Natural killer cell (primary cell): Measurements from ENCODE around the gene GBP4. TPM values are rescaled to one million over a fixed set of nuclear protein-coding genes. Genes with fewer than 3 reads are reported as not detected.

Experiments used
- ATAC-seq, 3 donors: fragments of 150-1000 bp in 2 of 3; fragments of 200-7000 bp in 1 of 3; cut with Tn5 transposase; 1 replicate in 1 of 3; 2 replicates in 2 of 3; pipeline ENCODE4 v1.10.0; 2021; ENCODE audit warnings: mild to moderate bottlenecking in 2 of 3, moderate library complexity in 2 of 3
- DNase-seq, 2 donors: peaks; one replicate each; pipeline versions ENCODE4 v3.0.0 to v3.0.0-alpha.2; 2013 to 2021; ENCODE audit warnings: mixed read lengths in 1 of 2
- H3K27ac ChIP-seq: one replicate; pipeline ENCODE4 v1.5.1; 2013; ENCODE audit warnings: mild to moderate bottlenecking, low read length
- H3K27me3 ChIP-seq: one replicate; pipeline ENCODE4 v1.6.1; 2013; ENCODE audit warnings: low read length; ENCODE audit not compliant: control insufficient read depth, insufficient read depth
- H3K36me3 ChIP-seq: one replicate; pipeline ENCODE4 v1.6.1; 2013; ENCODE audit warnings: low read length; ENCODE audit not compliant: control insufficient read depth, insufficient read depth
- H3K4me1 ChIP-seq: one replicate; pipeline ENCODE4 v1.6.1; 2013; ENCODE audit warnings: low read length; ENCODE audit not compliant: control insufficient read depth, insufficient read depth
- H3K4me3 ChIP-seq: one replicate; pipeline ENCODE4 v1.5.1; 2013; ENCODE audit warnings: low read length
- H3K9me3 ChIP-seq: one replicate; pipeline ENCODE4 v1.6.1; 2013; ENCODE audit warnings: low read length; ENCODE audit not compliant: control insufficient read depth, insufficient read depth
- H3K27ac Mint-ChIP-seq, 2 donors: one replicate each; pipeline ENCODE4 v1.8.0; 2022; ENCODE audit warnings: mild to moderate bottlenecking in 2 of 2, mixed read lengths in 2 of 2, moderate library complexity in 1 of 2
- H3K27me3 Mint-ChIP-seq, 2 donors: one replicate each; pipeline ENCODE4 v1.8.0; 2022; ENCODE audit warnings: low read depth in 2 of 2, mixed read lengths in 2 of 2
- H3K36me3 Mint-ChIP-seq: one replicate; pipeline ENCODE4 v1.8.0; 2022; ENCODE audit warnings: mixed read lengths
- H3K4me1 Mint-ChIP-seq, 2 donors: one replicate each; pipeline ENCODE4 v1.8.0; 2022; ENCODE audit warnings: mixed read lengths in 2 of 2
- H3K4me3 Mint-ChIP-seq: one replicate; pipeline ENCODE4 v1.8.0; 2022; ENCODE audit warnings: mild to moderate bottlenecking, moderate library complexity, mixed read lengths
- H3K9me3 Mint-ChIP-seq, 2 donors: one replicate each; pipeline ENCODE4 v1.8.0; 2022; ENCODE audit warnings: mixed read lengths in 2 of 2
- CTCF ChIP-seq: fragments of 200-600 bp; IDR thresholded peaks from one replicate; pipeline ENCODE4 v1.8.0; 2022; ENCODE audit warnings: antibody characterized with exemption
- WGBS: methylation state at CpG from one replicate; pipeline ENCODE4 v1.1.7; 2013; ENCODE audit warnings: missing lambda C conversion rate; ENCODE audit not compliant: insufficient coverage; 5-methylcytosine and 5-hydroxymethylcytosine counted together
- intact Hi-C: fragments of 100-400 bp; cut with micrococcal nuclease; formaldehyde crosslinking; loops from one replicate; pipeline ENCODE4 v1.14.2; 2022
- total RNA-seq, 4 donors: library from RNA; stranded (reverse); fragments of 120-200 nt in 1 of 4; gene quantifications; one replicate each; pipeline versions ENCODE4 v1.2.3 to v1.2.4, GENCODE V29; 2013 to 2022

The GBP4 gene
- total RNA-seq, 3 donors from 2014 or later (not counting 1 experiment from before 2014, with no cell fraction given) = 39.1 to 62.1 (median 45.6) TPM

DNA sequence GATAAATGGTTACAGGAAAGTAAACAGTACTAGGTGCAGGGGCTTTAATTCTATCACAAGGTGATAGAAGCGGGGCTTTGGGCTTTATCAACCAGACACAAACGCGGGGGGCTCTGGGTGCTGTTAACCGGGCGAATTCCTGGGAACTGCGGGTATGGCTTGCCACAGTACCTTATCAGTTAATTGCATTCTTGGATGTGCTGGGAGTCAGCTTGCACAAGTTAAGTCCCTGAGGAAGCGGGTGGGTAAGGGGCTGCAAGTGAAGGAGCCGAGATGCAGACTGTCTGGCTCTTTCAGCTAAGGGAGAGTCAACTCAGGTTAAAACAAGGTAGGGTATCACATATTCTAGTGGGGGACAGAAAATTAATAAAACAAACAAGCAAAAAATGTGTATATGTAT, 661 bp downstream of the GBP4 start:
- 7% methylated on average over 8 of the region's 8 CpGs for WGBS

GRCh38 chr1:89195476-89195875, 3.3 kb downstream of the GBP4 start:
- no peaks in the 10 kb centered on the region for H3K9me3 ChIP-seq
- no peak for ATAC-seq
- WGBS = 56% methylated on average over 3 of the region's 3 CpGs
- no peak for TF ChIP-seq CTCF
- DNase-seq = no peak
- no peak overlapping the region for H3K27ac ChIP-seq
- intact Hi-C loops = no loop called here
- H3K27me3 ChIP-seq = no peaks in the 10 kb centered on the region
- no peak overlapping the region for H3K4me3 ChIP-seq
- peaks cover 27% of the 10 kb centered on the region for H3K36me3 Mint-ChIP-seq
- H3K4me1 Mint-ChIP-seq = peaks cover 67 to 82% of the 10 kb centered on the region in 2 donors
- no peaks in the 10 kb centered on the region for H3K9me3 Mint-ChIP-seq
- no peaks in the 10 kb centered on the region for H3K27me3 Mint-ChIP-seq
- peaks cover 17% of the 10 kb centered on the region for H3K4me1 ChIP-seq
- peak overlapping the region; percentile 75 for H3K4me3 Mint-ChIP-seq
- peak overlapping the region; percentile 91 to 99 for H3K27ac Mint-ChIP-seq
- peaks cover 56% of the 10 kb centered on the region for H3K36me3 ChIP-seq

More for the DNA sequence above, 661 bp downstream of the GBP4 start:
- no peaks in the 10 kb centered on the region for H3K27me3 ChIP-seq
- DNase-seq (no peak), ATAC-seq (peak in 2 of 3 donors; percentile 2 to 19)
- peak overlapping the region; percentile 88 for H3K27ac ChIP-seq
- Mint-ChIP-seq H3K27me3 (no peaks in the 10 kb centered on the region), H3K36me3 (peaks cover 23% of the 10 kb centered on the region), H3K4me1 (peaks cover 70 to 93% of the 10 kb centered on the region in 2 donors), H3K27ac (peak overlapping the region; percentile 91 to 99), H3K4me3 (peak overlapping the region; percentile 89), H3K9me3 (no peaks in the 10 kb centered on the region)
- H3K4me1 ChIP-seq = peaks cover 23% of the 10 kb centered on the region
- peaks cover 32% of the 10 kb centered on the region for H3K36me3 ChIP-seq
- peak overlapping the region; percentile 81 for H3K4me3 ChIP-seq
- no peak for TF ChIP-seq CTCF
- intact Hi-C loops = loop anchor here (1.0 to 2.0 kb wide), 2 partner anchors 75 to 160 kb away; partner anchors contain the start of gene GBP5
- H3K9me3 ChIP-seq = no peaks in the 10 kb centered on the region

DNA sequence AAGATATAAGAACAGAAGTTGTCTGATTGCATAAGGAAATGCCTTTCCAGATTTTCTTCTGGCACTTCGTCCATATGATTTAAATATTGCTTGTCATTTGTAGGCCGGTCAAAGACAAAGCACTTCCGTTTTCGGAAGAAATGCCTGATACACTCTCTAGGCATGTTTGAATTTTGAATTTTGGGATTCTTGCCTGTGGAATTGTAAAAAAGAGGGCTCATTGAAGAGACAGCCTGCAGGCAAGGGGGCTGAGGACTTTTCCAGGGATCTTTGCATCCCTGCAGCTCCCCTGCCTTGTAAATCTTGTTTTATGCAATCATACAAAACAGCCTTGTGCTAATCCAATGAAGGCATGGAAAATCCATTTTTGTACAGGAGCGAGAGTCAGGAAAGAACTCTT, 7.4 kb downstream of the GBP4 start:
- no peak for TF ChIP-seq CTCF
- Mint-ChIP-seq H3K9me3 (no peaks in the 10 kb centered on the region), H3K4me1 (peaks cover 59 to 70% of the 10 kb centered on the region in 2 donors), H3K36me3 (peaks cover 53% of the 10 kb centered on the region), H3K27ac (peak overlapping the region in 1 of 2 donors; percentile 16), H3K4me3 (no peak overlapping the region), H3K27me3 (no peaks in the 10 kb centered on the region)
- no peak overlapping the region for H3K4me3 ChIP-seq
- WGBS = 88% methylated on average over 5 of the region's 5 CpGs
- ATAC-seq (no peak), DNase-seq (no peak)
- H3K27me3 ChIP-seq = no peaks in the 10 kb centered on the region
- H3K9me3 ChIP-seq = no peaks in the 10 kb centered on the region
- no peak overlapping the region for H3K27ac ChIP-seq
- H3K4me1 ChIP-seq = peaks cover 6% of the 10 kb centered on the region
- H3K36me3 ChIP-seq = peaks cover 92% of the 10 kb centered on the region
- intact Hi-C loops = no loop called here

DNA sequence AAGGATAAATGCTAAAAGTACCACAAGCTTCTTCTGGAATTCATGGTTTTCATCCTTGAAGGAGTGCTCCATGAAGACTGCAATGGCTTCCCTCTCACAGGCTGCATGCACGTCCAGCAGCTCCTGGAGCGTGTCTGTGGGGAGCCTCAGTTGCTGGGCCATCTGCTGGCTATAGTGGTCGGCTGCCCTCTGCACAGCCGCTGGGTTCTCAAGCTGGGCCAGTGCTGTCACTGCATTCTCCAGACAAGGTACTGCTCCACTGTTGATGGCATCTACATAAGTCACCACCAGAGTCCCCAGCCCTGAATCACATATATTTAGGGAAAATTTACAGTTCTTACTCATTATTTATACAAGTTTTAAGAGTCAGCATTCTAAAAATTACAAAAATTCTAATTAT, 8.7 kb downstream of the GBP4 start:
- WGBS = 91% methylated on average over 4 of the region's 4 CpGs

More for the DNA sequence above, 8.7 kb downstream of the GBP4 start:
- no peak for TF ChIP-seq CTCF
- Histone ChIP-seq H3K4me3 (no peak overlapping the region), H3K9me3 (no peaks in the 10 kb centered on the region), H3K4me1 (peaks cover under 1% of the 10 kb centered on the region), H3K27ac (no peak overlapping the region), H3K27me3 (no peaks in the 10 kb centered on the region), H3K36me3 (peaks cover 97% of the 10 kb centered on the region)
- Mint-ChIP-seq H3K4me1 (peaks cover 46 to 57% of the 10 kb centered on the region in 2 donors), H3K36me3 (peaks cover 55% of the 10 kb centered on the region), H3K27me3 (no peaks in the 10 kb centered on the region), H3K9me3 (no peaks in the 10 kb centered on the region), H3K4me3 (no peak overlapping the region), H3K27ac (peak overlapping the region; percentile 45 to 51)
- no peak for ATAC-seq
- no peak for DNase-seq
- intact Hi-C loops = no loop called here
